GM19452 (cell line): ENCODE measurements around the gene MAPKAPK2.
A peak's percentile ranks its signal among the peaks of the same experiment; 100 is the strongest.

Source experiments
- ATAC-seq: cut with Tn5 transposase; IDR thresholded peaks from one replicate; pipeline ENCODE4 v1.9.1; 2021; ENCODE audit not compliant: unreplicated experiment

Gene MAPKAPK2

GRCh38 chr1:206702260-206702659 is 17.6 kb downstream of the MAPKAPK2 start:
- ATAC-seq: no peak

- ATAC-seq: no peak
Observed at GRCh38 chr1:206702803-206703202, 18.1 kb downstream of the MAPKAPK2 start.

GRCh38 chr1:206703661-206704060 is 19.0 kb downstream of the MAPKAPK2 start:
- peak; percentile 58 for ATAC-seq

GRCh38 chr1:206704226-206704625 is 19.5 kb downstream of the MAPKAPK2 start:
- ATAC-seq: no peak

- no peak for ATAC-seq
Observed at GRCh38 chr1:206705191-206705590, 20.5 kb downstream of the MAPKAPK2 start.

GRCh38 chr1:206705726-206706297 is 21.1 kb downstream of the MAPKAPK2 start:
- ATAC-seq: no peak

- ATAC-seq: no peak
Observed at GRCh38 chr1:206706298-206706791, 21.6 kb downstream of the MAPKAPK2 start.

GRCh38 chr1:206706806-206707366 is 22.2 kb downstream of the MAPKAPK2 start:
- no peak for ATAC-seq

GRCh38 chr1:206708058-206708457 is 23.4 kb downstream of the MAPKAPK2 start:
- ATAC-seq: peak; percentile 47

GRCh38 chr1:206708882-206709281 is 24.2 kb downstream of the MAPKAPK2 start:
- ATAC-seq: no peak

GRCh38 chr1:206709322-206709721 is 24.6 kb downstream of the MAPKAPK2 start:
- no peak for ATAC-seq

- no peak for ATAC-seq
Observed at GRCh38 chr1:206709772-206710459, 25.2 kb downstream of the MAPKAPK2 start.

- no peak for ATAC-seq
Observed at GRCh38 chr1:206710460-206710823, 25.7 kb downstream of the MAPKAPK2 start.

- ATAC-seq: no peak
Observed at GRCh38 chr1:206713070-206713469, 28.4 kb downstream of the MAPKAPK2 start.

- no peak for ATAC-seq
Observed at GRCh38 chr1:206713910-206714312, 29.2 kb downstream of the MAPKAPK2 start.

GRCh38 chr1:206714331-206715058 is 29.8 kb downstream of the MAPKAPK2 start:
- no peak for ATAC-seq

- no peak for ATAC-seq
Observed at GRCh38 chr1:206715120-206715519, 30.4 kb downstream of the MAPKAPK2 start.

GRCh38 chr1:206715552-206716158 is 30.9 kb downstream of the MAPKAPK2 start:
- ATAC-seq: no peak

GRCh38 chr1:206716159-206716869 is 31.6 kb downstream of the MAPKAPK2 start:
- no peak for ATAC-seq

- ATAC-seq: peak; percentile 77
Observed at GRCh38 chr1:206716870-206717673, 32.4 kb downstream of the MAPKAPK2 start.
